Nephron progenitor cell (in vitro differentiated cells): ENCODE results near the gene CACNG5.

Experiments
- DNase-seq: peaks from one replicate; pipeline ENCODE4 v3.0.0; 2021
- H3K27ac Mint-ChIP-seq: 2 replicates; pipeline ENCODE4 v1.8.0; 2021; ENCODE audit warnings: mild to moderate bottlenecking, moderate library complexity, mixed read lengths
- H3K27me3 Mint-ChIP-seq: 2 replicates; pipeline ENCODE4 v1.8.0; 2021; ENCODE audit warnings: mild to moderate bottlenecking, low read depth, mixed read lengths; ENCODE audit not compliant: poor library complexity
- H3K36me3 Mint-ChIP-seq: 2 replicates; pipeline ENCODE4 v1.8.0; 2021; ENCODE audit warnings: low read depth, mixed read lengths
- H3K4me1 Mint-ChIP-seq: 2 replicates; pipeline ENCODE4 v1.8.0; 2021; ENCODE audit warnings: mixed read lengths
- H3K4me3 Mint-ChIP-seq: 2 replicates; pipeline ENCODE4 v1.8.0; 2021; ENCODE audit warnings: mild to moderate bottlenecking, moderate library complexity, mixed read lengths
- H3K9me3 Mint-ChIP-seq: 2 replicates; pipeline ENCODE4 v1.8.0; 2021; ENCODE audit warnings: mild to moderate bottlenecking, moderate library complexity, mixed read lengths
- CTCF ChIP-seq: fragments of 200-600 bp; sonication (generic); IDR thresholded peaks from 2 replicates; pipeline ENCODE4 v1.5.0; 2021; ENCODE audit warnings: antibody characterized with exemption

The CACNG5 gene

GRCh38 chr17:66834426-66834918, 445 bp upstream of the CACNG5 start:
- DNase-seq: no peak
- Mint-ChIP-seq H3K9me3 (no peaks in the 10 kb centered on the region), H3K4me1 (peaks cover 19% of the 10 kb centered on the region), H3K4me3 (peak overlapping the region; percentile 38), H3K36me3 (no peaks in the 10 kb centered on the region), H3K27ac (no peak overlapping the region), H3K27me3 (peaks cover 76% of the 10 kb centered on the region)
- no peak for TF ChIP-seq CTCF

DNA sequence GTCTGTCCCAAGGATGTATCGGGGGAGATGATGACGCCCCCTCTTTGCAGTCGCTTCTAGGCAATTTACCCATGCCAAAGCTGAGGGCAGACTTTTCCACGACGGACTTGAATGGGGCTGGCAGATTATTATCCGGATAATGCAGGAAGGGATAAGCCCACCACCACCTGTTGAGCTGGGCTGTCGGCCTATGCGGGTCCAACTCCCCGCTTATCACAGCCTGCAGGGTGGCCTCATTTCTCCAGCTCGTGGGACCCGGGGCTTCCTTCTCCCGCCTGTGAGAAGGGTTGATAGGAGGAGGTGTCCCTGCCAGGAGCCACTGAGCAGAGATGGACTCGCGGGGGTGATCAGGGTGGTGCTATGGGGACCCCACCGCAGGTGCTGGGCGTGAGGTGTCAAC, 559 bp downstream of the CACNG5 start:
- no peaks in the 10 kb centered on the region for H3K36me3 Mint-ChIP-seq
- H3K27ac Mint-ChIP-seq: no peak overlapping the region
- peaks cover 9% of the 10 kb centered on the region for H3K4me1 Mint-ChIP-seq
- no peak for TF ChIP-seq CTCF
- H3K27me3 Mint-ChIP-seq: peaks cover 75% of the 10 kb centered on the region
- no peaks in the 10 kb centered on the region for H3K9me3 Mint-ChIP-seq
- H3K4me3 Mint-ChIP-seq: no peak overlapping the region
- DNase-seq: no peak

GRCh38 chr17:66836063-66837005, 1.4 kb downstream of the CACNG5 start:
- no peak for DNase-seq
- peaks cover under 1% of the 10 kb centered on the region for H3K4me1 Mint-ChIP-seq
- H3K9me3 Mint-ChIP-seq: no peaks in the 10 kb centered on the region
- TF ChIP-seq CTCF: no peak
- H3K4me3 Mint-ChIP-seq: no peak overlapping the region
- H3K27me3 Mint-ChIP-seq: peaks cover 79% of the 10 kb centered on the region
- no peaks in the 10 kb centered on the region for H3K36me3 Mint-ChIP-seq
- H3K27ac Mint-ChIP-seq: no peak overlapping the region

DNA sequence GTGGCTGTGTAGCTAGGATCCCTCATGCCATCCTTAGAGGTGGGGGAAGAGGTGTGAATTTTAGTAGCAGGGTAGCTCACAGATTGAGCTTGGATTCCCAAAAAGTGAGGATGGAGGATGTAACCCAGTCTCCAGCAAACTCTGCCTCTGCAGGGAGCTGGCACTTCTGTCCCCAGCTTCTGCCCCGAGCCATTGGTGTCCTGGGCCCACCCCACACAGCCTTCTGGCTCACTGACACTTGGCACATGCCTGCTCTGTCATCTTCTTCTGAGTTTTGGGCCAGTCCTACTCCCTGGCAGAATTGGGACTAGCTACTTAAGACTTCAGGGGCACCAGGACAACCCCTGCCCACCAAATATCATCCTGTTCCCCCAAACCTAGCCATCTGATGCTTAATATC, 2.3 kb downstream of the CACNG5 start:
- Mint-ChIP-seq H3K9me3 (no peaks in the 10 kb centered on the region), H3K27ac (no peak overlapping the region), H3K27me3 (peaks cover 76% of the 10 kb centered on the region), H3K4me1 (no peaks in the 10 kb centered on the region), H3K36me3 (no peaks in the 10 kb centered on the region), H3K4me3 (no peak overlapping the region)
- no peak for DNase-seq
- no peak for TF ChIP-seq CTCF

DNA sequence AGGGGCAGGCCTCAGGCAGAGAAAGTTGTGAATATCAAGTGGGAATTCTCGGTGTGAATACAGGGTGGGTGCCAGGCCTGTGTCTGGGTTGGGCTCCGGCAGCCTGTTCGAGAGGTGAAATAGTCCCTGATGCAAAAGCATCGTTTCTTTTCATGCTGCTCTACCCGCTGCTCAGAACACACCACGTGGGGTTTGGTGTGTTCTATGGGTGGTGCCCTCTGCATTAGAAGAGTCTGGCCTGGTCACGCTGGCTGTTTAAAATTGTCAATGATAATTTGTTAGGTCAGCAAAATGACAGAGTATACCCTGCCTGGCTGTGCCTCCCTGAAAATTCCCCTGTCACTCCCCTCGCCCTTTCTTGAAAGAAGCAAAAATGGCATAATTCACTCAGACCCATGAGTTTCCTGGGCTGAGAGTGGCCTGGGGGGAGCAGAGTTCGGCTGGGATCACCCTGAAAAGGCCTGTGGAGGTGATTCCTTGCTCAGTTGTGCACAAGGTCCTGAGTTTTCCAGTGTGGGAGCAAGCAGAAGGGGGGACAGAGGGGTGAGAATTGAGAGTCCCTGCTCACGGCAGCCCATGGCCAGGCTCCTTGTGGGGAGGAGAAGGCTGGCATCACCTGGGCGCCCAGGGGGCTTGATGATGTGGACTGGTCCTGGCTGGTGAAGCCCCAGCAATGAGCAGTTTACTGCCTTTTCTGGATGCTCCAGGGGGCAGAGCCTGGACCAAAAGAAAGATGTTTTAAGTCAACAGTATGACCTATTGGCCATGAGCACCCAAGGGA, 3.2 kb downstream of the CACNG5 start:
- no peaks in the 10 kb centered on the region for H3K36me3 Mint-ChIP-seq
- H3K27ac Mint-ChIP-seq: no peak overlapping the region
- no peak for TF ChIP-seq CTCF
- no peak overlapping the region for H3K4me3 Mint-ChIP-seq
- no peaks in the 10 kb centered on the region for H3K9me3 Mint-ChIP-seq
- no peak for DNase-seq
- peaks cover 77% of the 10 kb centered on the region for H3K27me3 Mint-ChIP-seq
- H3K4me1 Mint-ChIP-seq: no peaks in the 10 kb centered on the region
